Measurements from ENCODE around the gene DBN1. TPM values are rescaled to one million over a fixed set of nuclear protein-coding genes. Genes with fewer than 3 reads are reported as not detected.

Gene DBN1
- total and polyA plus RNA-seq, 9 of the 15 experiments (the other 6 are each of a cell fraction or from before 2014, with no cell fraction given) = 0.25 to 87.2 (median 27.9) TPM

DNA sequence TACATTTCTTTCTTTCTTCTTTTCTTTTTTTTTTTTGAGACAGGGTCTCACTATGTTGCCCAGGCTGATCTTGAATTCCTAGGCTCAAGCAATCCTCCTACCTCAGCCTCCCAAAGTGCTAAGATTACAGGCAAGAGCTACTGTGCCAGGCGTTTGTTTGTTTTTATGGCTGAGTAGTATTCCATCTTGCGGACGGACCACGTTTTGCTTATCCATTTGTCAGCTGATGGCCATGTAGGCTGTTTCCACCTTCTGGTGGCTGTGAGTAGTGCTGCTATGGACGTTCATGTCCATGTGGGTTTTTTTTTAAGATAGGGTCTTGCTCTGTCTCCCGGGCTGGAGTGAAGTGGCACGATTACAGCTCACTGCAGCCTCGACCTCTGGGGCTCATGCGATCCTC, 33.7 kb upstream of the DBN1 start (continued):
- TF ChIP-seq ASH1L (IDR thresholded peaks at IDR 0.05; ENCODE audit: borderline replicate concordance, low read depth, partially characterized antibody) = no peak
- no peak for TF ChIP-seq ZNF75A (CRISPR knock-in tag; IDR thresholded peaks at IDR 0.05)
- no peak for TF ChIP-seq ZNF586 (CRISPR knock-in tag; conservative IDR thresholded peaks at IDR 0.05)
- no peak for TF ChIP-seq HINFP (tag; conservative IDR thresholded peaks at IDR 0.05; ENCODE audit: low read depth)
- no peak for TF ChIP-seq NBN (IDR thresholded peaks at IDR 0.05; ENCODE audit: low read depth)
- TF ChIP-seq ZNF445 (CRISPR knock-in tag; IDR thresholded peaks at IDR 0.05; ENCODE audit: low read depth) = no peak
- TF ChIP-seq ETV6 (IDR thresholded peaks at IDR 0.05; ENCODE audit: borderline replicate concordance in 1 of 2, low read depth in 2 of 2, low read length in 1 of 2) = no peak
- TF ChIP-seq ETV6 (CRISPR knock-in tag; IDR thresholded peaks at IDR 0.05; ENCODE audit: borderline replicate concordance) = no peak
- TF ChIP-seq NFIC (IDR thresholded peaks at IDR 0.05) = no peak
- no peak for TF ChIP-seq ZNF165 (CRISPR knock-in tag; IDR thresholded peaks at IDR 0.05; ENCODE audit: borderline replicate concordance)
- no peak for TF ChIP-seq SIN3A (IDR thresholded peaks at IDR 0.05; ENCODE audit: borderline replicate concordance in 2 of 2, control insufficient read depth in 1 of 2, low read depth in 2 of 2, low read length in 2 of 2)
- TF ChIP-seq HNRNPUL1 (IDR thresholded peaks at IDR 0.05; ENCODE audit: low read length) = no peak
- peak in 1 of 2 experiments; percentile 24; a peak in 1 of 4 replicates for TF ChIP-seq HDAC1 (IDR thresholded peaks at IDR 0.05)
- TF ChIP-seq, protein P1, sequence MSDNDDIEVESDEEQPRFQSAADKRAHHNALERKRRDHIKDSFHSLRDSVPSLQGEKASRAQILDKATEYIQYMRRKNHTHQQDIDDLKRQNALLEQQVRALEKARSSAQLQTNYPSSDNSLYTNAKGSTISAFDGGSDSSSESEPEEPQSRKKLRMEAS (CRISPR knock-in tag; IDR thresholded peaks at IDR 0.05) = 0 out of 2 replicates have a peak, but pooled peaks have one; percentile 18
- no peak for TF ChIP-seq TCF3 (CRISPR knock-in tag; IDR thresholded peaks at IDR 0.05)
- TF ChIP-seq ZBTB26 (CRISPR knock-in tag; IDR thresholded peaks at IDR 0.05) = no peak
- no peak for TF ChIP-seq MITF (IDR thresholded peaks at IDR 0.05)
- TF ChIP-seq FOXA3 (CRISPR knock-in tag; conservative IDR thresholded peaks at IDR 0.05 in 1 of 2, IDR thresholded peaks at IDR 0.05 in 1 of 2) = no peak
- no peak for TF ChIP-seq ZNF23 (CRISPR knock-in tag; IDR thresholded peaks at IDR 0.05)
- TF ChIP-seq LARP7 (IDR thresholded peaks at IDR 0.05) = no peak
- no peak for TF ChIP-seq ZNF24 (IDR thresholded peaks at IDR 0.05)
- TF ChIP-seq RB1 (IDR thresholded peaks at IDR 0.05; ENCODE audit: low read depth) = no peak
- TF ChIP-seq SAP30 (IDR thresholded peaks at IDR 0.05; ENCODE audit: borderline replicate concordance, insufficient read depth, low read depth, low read length, poor library complexity, severe bottlenecking) = no peak
- TF ChIP-seq SREBF1 (IDR thresholded peaks at IDR 0.05; ENCODE audit: borderline replicate concordance, low read depth, low read length) = no peak

All from K562 (cell line).